Activated T-helper 1 cell treated with anti-CD3 and anti-CD28 coated beads, Interleukin-12 subunit alpha, Interleukin-12 subunit beta, Interleukin-2, Interleukin-4 antibody, amounts not matched to agents 30 ng/mL and 10 ng/mL and 1 ng/mL, durations not matched to agents 14 hours and 24 hours and 36 hours (primary cell): Measurements from ENCODE around the gene INPP5A. TPM values are rescaled to one million over a fixed set of nuclear protein-coding genes. Genes with fewer than 3 reads are reported as not detected.

Experiments
- DNase-seq: peaks from one replicate; pipeline ENCODE4 v3.0.0; 2021; ENCODE audit warnings: low spot score
- H3K27ac Mint-ChIP-seq: one replicate; pipeline ENCODE4 v1.8.0; 2021; ENCODE audit warnings: mild to moderate bottlenecking, mixed read lengths
- H3K27me3 Mint-ChIP-seq: one replicate; pipeline ENCODE4 v1.8.0; 2022; ENCODE audit warnings: mild to moderate bottlenecking, moderate library complexity, mixed read lengths; ENCODE audit not compliant: insufficient read depth
- H3K36me3 Mint-ChIP-seq: one replicate; pipeline ENCODE4 v1.8.0; 2021; ENCODE audit warnings: low read depth, mixed read lengths
- H3K4me1 Mint-ChIP-seq: one replicate; pipeline ENCODE4 v1.8.0; 2021; ENCODE audit warnings: low read depth, mixed read lengths
- H3K4me3 Mint-ChIP-seq: one replicate; pipeline ENCODE4 v1.8.0; 2021; ENCODE audit warnings: mild to moderate bottlenecking, moderate library complexity, mixed read lengths
- H3K9me3 Mint-ChIP-seq: one replicate; pipeline ENCODE4 v1.8.0; 2021; ENCODE audit warnings: mixed read lengths
- intact Hi-C: fragments of 100-400 bp; cut with micrococcal nuclease; formaldehyde crosslinking; loops from one replicate; pipeline ENCODE4 v1.15.1; 2024
- total RNA-seq: library from RNA; stranded (reverse); gene quantifications from 2 replicates; pipeline ENCODE4 v1.2.3, GENCODE V29; 2022

The INPP5A gene
- total RNA-seq, 1 donor from 2014 or later = 13.4 TPM

- H3K27ac Mint-ChIP-seq = no peak overlapping the region
- intact Hi-C loops = no loop called here
- DNase-seq = no peak
- H3K4me3 Mint-ChIP-seq = no peak overlapping the region
- peaks cover 6% of the 10 kb centered on the region for H3K36me3 Mint-ChIP-seq
- no peaks in the 10 kb centered on the region for H3K9me3 Mint-ChIP-seq
- H3K4me1 Mint-ChIP-seq = no peaks in the 10 kb centered on the region
- H3K27me3 Mint-ChIP-seq = peaks cover 9% of the 10 kb centered on the region
Measured at GRCh38 chr10:132779549-132780294, 242.1 kb downstream of the INPP5A start.

- intact Hi-C loops = no loop called here
- no peak overlapping the region for H3K4me3 Mint-ChIP-seq
- peaks cover 6% of the 10 kb centered on the region for H3K36me3 Mint-ChIP-seq
- no peaks in the 10 kb centered on the region for H3K9me3 Mint-ChIP-seq
- no peaks in the 10 kb centered on the region for H3K4me1 Mint-ChIP-seq
- H3K27ac Mint-ChIP-seq = no peak overlapping the region
- no peak for DNase-seq
- peaks cover 9% of the 10 kb centered on the region for H3K27me3 Mint-ChIP-seq
Measured at GRCh38 chr10:132780356-132780755, 242.8 kb downstream of the INPP5A start.

- no peaks in the 10 kb centered on the region for H3K4me1 Mint-ChIP-seq
- no peak overlapping the region for H3K4me3 Mint-ChIP-seq
- H3K36me3 Mint-ChIP-seq = peaks cover 6% of the 10 kb centered on the region
- H3K27ac Mint-ChIP-seq = no peak overlapping the region
- intact Hi-C loops = no loop called here
- peaks cover 10% of the 10 kb centered on the region for H3K27me3 Mint-ChIP-seq
- no peak for DNase-seq
- H3K9me3 Mint-ChIP-seq = no peaks in the 10 kb centered on the region
Measured at GRCh38 chr10:132781556-132781955, 244.0 kb downstream of the INPP5A start.

- Mint-ChIP-seq H3K36me3 (peaks cover 6% of the 10 kb centered on the region), H3K4me3 (no peak overlapping the region), H3K27me3 (peaks cover 10% of the 10 kb centered on the region), H3K4me1 (no peaks in the 10 kb centered on the region), H3K9me3 (no peaks in the 10 kb centered on the region), H3K27ac (no peak overlapping the region)
- intact Hi-C loops = no loop called here
- DNase-seq = no peak
Measured at GRCh38 chr10:132783165-132783939, 245.8 kb downstream of the INPP5A start.

- Mint-ChIP-seq H3K27me3 (peaks cover 10% of the 10 kb centered on the region), H3K4me1 (no peaks in the 10 kb centered on the region), H3K27ac (peak overlapping the region; percentile 58), H3K9me3 (no peaks in the 10 kb centered on the region), H3K4me3 (no peak overlapping the region), H3K36me3 (peaks cover 6% of the 10 kb centered on the region)
- intact Hi-C loops = no loop called here
- no peak for DNase-seq
Measured at GRCh38 chr10:132783940-132784865, 246.6 kb downstream of the INPP5A start.

- H3K27me3 Mint-ChIP-seq = peaks cover 10% of the 10 kb centered on the region
- H3K9me3 Mint-ChIP-seq = no peaks in the 10 kb centered on the region
- peaks cover 6% of the 10 kb centered on the region for H3K36me3 Mint-ChIP-seq
- DNase-seq = no peak
- H3K27ac Mint-ChIP-seq = no peak overlapping the region
- intact Hi-C loops = loop anchor here (5.0 kb wide), 1 partner anchor 442 kb away; no protein-coding TSS in a partner anchor
- no peaks in the 10 kb centered on the region for H3K4me1 Mint-ChIP-seq
- H3K4me3 Mint-ChIP-seq = no peak overlapping the region
Measured at GRCh38 chr10:132784866-132785722, 247.5 kb downstream of the INPP5A start.

GRCh38 chr10:132785723-132786475 is 248.3 kb downstream of the INPP5A start, which contains the start of gene NKX6-2:
Gene NKX6-2, minus strand, starts transcription at chr10:132786147. Its CDS starts 199 bp downstream, at chr10:132785948.
- Mint-ChIP-seq H3K4me3 (no peak within 1 kb of the TSS), H3K27ac (no peak within 1 kb of the TSS), H3K27me3 (peaks cover 13% of the 10 kb centered on the region), H3K9me3 (no peaks in the 10 kb centered on the region), H3K36me3 (peaks cover 6% of the 10 kb centered on the region), H3K4me1 (no peaks in the 10 kb centered on the region)
- DNase-seq = no peak
- intact Hi-C loops = loop anchor here (5.0 kb wide), 1 partner anchor 441 kb away; no protein-coding TSS in a partner anchor

GRCh38 chr10:132786476-132786883 is 248.9 kb downstream of the INPP5A start:
- H3K27me3 Mint-ChIP-seq = peaks cover 15% of the 10 kb centered on the region
- H3K36me3 Mint-ChIP-seq = peaks cover 6% of the 10 kb centered on the region
- no peaks in the 10 kb centered on the region for H3K9me3 Mint-ChIP-seq
- no peak overlapping the region for H3K4me3 Mint-ChIP-seq
- DNase-seq = no peak
- intact Hi-C loops = loop anchor here (5.0 kb wide), 1 partner anchor 441 kb away; no protein-coding TSS in a partner anchor
- no peak overlapping the region for H3K27ac Mint-ChIP-seq
- H3K4me1 Mint-ChIP-seq = no peaks in the 10 kb centered on the region

- Mint-ChIP-seq H3K36me3 (peaks cover 6% of the 10 kb centered on the region), H3K4me1 (no peaks in the 10 kb centered on the region)
- intact Hi-C loops = loop anchor here (5.0 kb wide), 1 partner anchor 440 kb away; no protein-coding TSS in a partner anchor
Measured at GRCh38 chr10:132786884-132787494, 249.4 kb downstream of the INPP5A start.

GRCh38 chr10:132787495-132788179 is 250.1 kb downstream of the INPP5A start:
- no peaks in the 10 kb centered on the region for H3K4me1 Mint-ChIP-seq
- H3K9me3 Mint-ChIP-seq = no peaks in the 10 kb centered on the region
- H3K4me3 Mint-ChIP-seq = no peak overlapping the region
- H3K27me3 Mint-ChIP-seq = peaks cover 15% of the 10 kb centered on the region
- peaks cover 6% of the 10 kb centered on the region for H3K36me3 Mint-ChIP-seq
- intact Hi-C loops = loop anchor here (5.0 kb wide), 1 partner anchor 440 kb away; no protein-coding TSS in a partner anchor
- no peak for DNase-seq
- H3K27ac Mint-ChIP-seq = no peak overlapping the region

More at GRCh38 chr10:132786884-132787494, 249.4 kb downstream of the INPP5A start:
- Mint-ChIP-seq H3K4me3 (no peak overlapping the region), H3K9me3 (no peaks in the 10 kb centered on the region), H3K27ac (no peak overlapping the region), H3K27me3 (peaks cover 15% of the 10 kb centered on the region)
- no peak for DNase-seq
